Fibroblast of lung (primary cell): Measurements from ENCODE around the gene SAMD11. TPM values are rescaled to one million over a fixed set of nuclear protein-coding genes. Genes with fewer than 3 reads are reported as not detected.

Source experiments
- DNase-seq, 2 donors: peaks; one replicate each; pipeline versions ENCODE4 v3.0.0 to v3.0.0-alpha.2; 2010; ENCODE audit warnings: low read depth in 2 of 2
- H2AFZ ChIP-seq: 2 replicates; pipeline ENCODE4 v1.5.1; 2012; ENCODE audit warnings: low read length, control low read depth, inconsistent platforms
- H3K27ac ChIP-seq: 2 replicates; pipeline ENCODE4 v1.5.1; 2011; ENCODE audit warnings: low read length, control low read depth; ENCODE audit not compliant: insufficient read depth
- H3K27me3 ChIP-seq: 2 replicates; pipeline ENCODE4 v1.5.1; 2011; ENCODE audit warnings: mild to moderate bottlenecking, low read length; ENCODE audit not compliant: control insufficient read depth, insufficient read depth
- H3K36me3 ChIP-seq: 2 replicates; pipeline ENCODE4 v1.5.1; 2011; ENCODE audit warnings: low read length; ENCODE audit not compliant: control insufficient read depth, insufficient read depth
- H3K4me1 ChIP-seq: 2 replicates; pipeline ENCODE4 v1.5.1; 2011; ENCODE audit warnings: low read length; ENCODE audit not compliant: control insufficient read depth, insufficient read depth; ENCODE audit errors: extremely low read depth
- H3K4me2 ChIP-seq: 2 replicates; pipeline ENCODE4 v1.5.1; 2011; ENCODE audit warnings: low read length, control low read depth; ENCODE audit not compliant: insufficient read depth; ENCODE audit errors: extremely low read depth
- H3K4me3 ChIP-seq, 4 experiments: fragments of 200-600 bp in 1 of 4; sonication (generic) in 1 of 4; replicated peaks in 1 of 4; 2 replicates each; pipeline ENCODE4 v1.5.1; 2011 to 2016; ENCODE audit warnings: low read length in 4 of 4, low read depth in 3 of 4, mild to moderate bottlenecking in 3 of 4, control low read depth in 2 of 4, inconsistent platforms in 1 of 4, mixed read lengths in 1 of 4; ENCODE audit not compliant: insufficient read depth in 1 of 4; ENCODE audit errors: control extremely low read depth in 1 of 4
- H3K79me2 ChIP-seq: 2 replicates; pipeline ENCODE4 v1.5.1; 2012; ENCODE audit warnings: mild to moderate bottlenecking, low read length, inconsistent platforms; ENCODE audit not compliant: control insufficient read depth, insufficient read depth
- H3K9ac ChIP-seq: 2 replicates; pipeline ENCODE4 v1.5.1; 2011; ENCODE audit warnings: mild to moderate bottlenecking, low read length, control low read depth; ENCODE audit not compliant: insufficient read depth
- H3K9me3 ChIP-seq: 2 replicates; pipeline ENCODE4 v1.5.1; 2012; ENCODE audit warnings: low read depth, low read length; ENCODE audit not compliant: control insufficient read depth, insufficient read depth
- H4K20me1 ChIP-seq: 2 replicates; pipeline ENCODE4 v1.5.1; 2011; ENCODE audit warnings: low read length; ENCODE audit not compliant: control insufficient read depth, insufficient read depth; ENCODE audit errors: extremely low read depth
- CTCF ChIP-seq, 2 donors: IDR thresholded peaks in 1 of 2; conservative IDR thresholded peaks in 1 of 2; 1 replicate in 1 of 2; 2 replicates in 1 of 2; pipeline ENCODE4 v1.5.1; 2011 to 2012; ENCODE audit warnings: low read length in 2 of 2, control low read depth in 1 of 2, inconsistent platforms in 1 of 2, low read depth in 1 of 2, mild to moderate bottlenecking in 1 of 2
- EZH2 ChIP-seq: IDR thresholded peaks from 2 replicates; pipeline ENCODE4 v1.5.1; 2012; ENCODE audit warnings: low read length, control low read depth, mild to moderate bottlenecking; ENCODE audit errors: missing control alignments
- polyA plus RNA-seq, 2 donors: library from polyadenylated mRNA; depleted of rRNA in 1 of 2; stranded (reverse) in 1 of 2; unstranded in 1 of 2; fragments of >200 nt; gene quantifications; 2 replicates each; pipeline ENCODE4 v1.2.1, GENCODE V29; 2011 to 2012; ENCODE audit warnings: missing spikeins in 1 of 2
- total RNA-seq: library from RNA; depleted of rRNA; stranded (reverse); fragments of >200 nt; gene quantifications from 2 replicates; pipeline ENCODE4 v1.2.1, GENCODE V29; 2014

The SAMD11 gene
- total and polyA plus RNA-seq, 2 donors (not counting 1 experiment from before 2014, with no cell fraction given), result 0.40 to 3.8 TPM

GRCh38 chr1:943545-944340 lies 20.0 kb downstream of the SAMD11 start:
- Histone ChIP-seq H4K20me1 (no peaks in the 10 kb centered on the region), H3K4me2 (peak overlapping the region; percentile 71), H3K27ac (peak overlapping the region; percentile 72), H3K9ac (peak overlapping the region; percentile 30), H3K4me1 (peaks cover 24% of the 10 kb centered on the region), H3K4me3 (no peak overlapping the region), H3K27me3 (no peaks in the 10 kb centered on the region), H3K36me3 (peaks cover 19% of the 10 kb centered on the region), H3K79me2 (no peaks in the 10 kb centered on the region), H2AFZ (no peak overlapping the region), H3K9me3 (no peaks in the 10 kb centered on the region)
- TF ChIP-seq CTCF (conservative IDR thresholded peaks at IDR 0.05 in 1 of 2, IDR thresholded peaks at IDR 0.05 in 1 of 2; ENCODE audit: low read depth in 1 of 2, low read length in 2 of 2) (no peak), EZH2 (no peak)
- no peak for DNase-seq

DNA sequence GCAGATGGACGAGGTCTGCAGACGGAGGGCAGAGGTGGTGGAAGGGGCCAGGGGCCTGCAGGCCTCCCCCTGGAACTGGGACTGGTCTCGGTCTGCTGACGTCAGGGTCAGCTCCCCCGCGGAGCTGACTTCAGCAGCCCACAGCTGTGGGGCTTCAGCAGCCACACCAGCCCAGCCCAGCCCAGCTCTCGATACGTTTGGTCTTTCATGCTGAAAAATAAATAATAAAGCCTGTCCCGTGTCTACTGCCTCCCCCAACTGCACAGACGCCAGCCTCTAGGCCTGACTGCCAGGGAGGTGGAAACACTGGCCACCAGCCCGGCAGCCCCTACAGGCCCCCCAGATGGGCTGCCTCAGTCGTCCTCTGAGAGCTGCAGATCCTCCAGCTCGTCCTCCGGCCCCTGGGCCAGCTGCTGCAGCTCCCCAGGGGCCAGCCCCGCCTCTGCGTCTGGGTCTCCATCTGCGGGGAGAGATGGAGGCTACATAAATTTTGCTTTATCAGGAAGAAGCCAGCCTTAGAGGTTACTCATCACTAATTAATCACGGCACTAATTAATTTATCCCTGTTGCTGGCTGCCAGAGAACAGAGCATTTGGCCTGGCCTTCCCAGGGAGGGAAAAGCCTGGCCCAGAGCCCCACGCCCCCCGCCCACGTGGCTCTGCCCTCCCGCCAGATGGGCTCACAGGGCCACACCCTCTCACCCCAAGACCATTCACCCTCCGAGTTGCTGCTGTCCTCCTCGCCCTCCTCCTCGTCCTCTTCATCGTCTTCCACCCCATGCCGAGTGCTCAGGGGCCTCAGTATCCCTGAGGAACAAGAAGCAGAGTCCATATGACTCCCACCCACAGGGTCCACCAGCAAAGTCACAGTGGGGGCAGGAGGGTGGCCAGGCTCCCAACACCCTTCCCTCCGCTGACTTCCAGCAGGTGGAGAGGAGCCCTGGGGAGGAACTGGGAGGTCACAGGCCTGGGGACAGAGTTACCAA lies 20.9 kb downstream of the SAMD11 start:
- DNase-seq, result peak; percentile 71 to 95
- TF ChIP-seq CTCF (conservative IDR thresholded peaks at IDR 0.05 in 1 of 2, IDR thresholded peaks at IDR 0.05 in 1 of 2; ENCODE audit: low read depth in 1 of 2, low read length in 2 of 2), result no peak
- no peak for TF ChIP-seq EZH2
- Histone ChIP-seq H4K20me1 (no peaks in the 10 kb centered on the region), H3K79me2 (no peaks in the 10 kb centered on the region), H2AFZ (no peak overlapping the region), H3K9me3 (no peaks in the 10 kb centered on the region), H3K27ac (peak overlapping the region; percentile 72), H3K9ac (no peak overlapping the region), H3K27me3 (no peaks in the 10 kb centered on the region), H3K36me3 (peaks cover 21% of the 10 kb centered on the region), H3K4me3 (no peak overlapping the region), H3K4me1 (peaks cover 24% of the 10 kb centered on the region), H3K4me2 (no peak overlapping the region)
